H9 (cell line): ENCODE measurements around the gene SLC16A1. TPM values are rescaled to one million over a fixed set of nuclear protein-coding genes. Genes with fewer than 3 reads are reported as not detected.

ENCODE experiments used
- DNase-seq: peaks from one replicate; pipeline ENCODE4 v3.0.0-alpha.2; 2017
- H2AFZ ChIP-seq: one replicate; pipeline ENCODE4 v1.6.1; 2013; ENCODE audit warnings: mild to moderate bottlenecking, low read length, control low read depth, moderate library complexity
- H2AK5ac ChIP-seq: 2 replicates; pipeline ENCODE4 v1.6.1; 2013; ENCODE audit warnings: low read length, control low read depth, mixed read lengths; ENCODE audit not compliant: insufficient read length
- H2BK120ac ChIP-seq: one replicate; pipeline ENCODE4 v1.6.1; 2013; ENCODE audit warnings: low read depth, mild to moderate bottlenecking, low read length, control low read depth, inconsistent platforms; ENCODE audit not compliant: poor library complexity, severe bottlenecking
- H2BK12ac ChIP-seq: 2 replicates; pipeline ENCODE4 v1.6.1; 2013; ENCODE audit warnings: low read length, control low read depth, mixed read lengths, low read depth; ENCODE audit not compliant: insufficient read length
- H2BK15ac ChIP-seq: 2 replicates; pipeline ENCODE4 v1.6.1; 2013; ENCODE audit warnings: low read depth, low read length, control low read depth
- H2BK20ac ChIP-seq: one replicate; pipeline ENCODE4 v1.6.1; 2013; ENCODE audit warnings: low read depth, mild to moderate bottlenecking, low read length, control low read depth, inconsistent platforms; ENCODE audit not compliant: poor library complexity, severe bottlenecking
- H2BK5ac ChIP-seq: 2 replicates; pipeline ENCODE4 v1.6.1; 2013; ENCODE audit warnings: low read length, control low read depth, mixed read lengths; ENCODE audit not compliant: insufficient read length
- H3K14ac ChIP-seq: 2 replicates; pipeline ENCODE4 v1.6.1; 2013; ENCODE audit warnings: low read length, control low read depth; ENCODE audit not compliant: insufficient read depth
- H3K18ac ChIP-seq: 2 replicates; pipeline ENCODE4 v1.6.1; 2013; ENCODE audit warnings: low read depth, mild to moderate bottlenecking, mixed read lengths, low read length, control low read depth; ENCODE audit not compliant: insufficient read length
- H3K23ac ChIP-seq: 2 replicates; pipeline ENCODE4 v1.6.1; 2013; ENCODE audit warnings: low read length, control low read depth, mixed read lengths, low read depth; ENCODE audit not compliant: insufficient read length
- H3K23me2 ChIP-seq: 2 replicates; pipeline ENCODE4 v1.6.1; 2013; ENCODE audit warnings: low read depth, mild to moderate bottlenecking, mixed read lengths, low read length, control low read depth; ENCODE audit not compliant: insufficient read length, poor library complexity, severe bottlenecking
- H3K27ac ChIP-seq: 2 replicates; pipeline ENCODE4 v1.5.1; 2013; ENCODE audit warnings: low read length, control low read depth, mixed read lengths, low read depth; ENCODE audit not compliant: insufficient read length
- H3K27me3 ChIP-seq: 2 replicates; pipeline ENCODE4 v1.6.1; 2013; ENCODE audit warnings: low read length, control low read depth, inconsistent platforms; ENCODE audit not compliant: insufficient read depth
- H3K4ac ChIP-seq: 2 replicates; pipeline ENCODE4 v1.6.1; 2013; ENCODE audit warnings: low read depth, mild to moderate bottlenecking, control low read depth, inconsistent platforms, low read length, moderate library complexity
- H3K4me1 ChIP-seq: 2 replicates; pipeline ENCODE4 v1.6.1; 2013; ENCODE audit warnings: low read length, control low read depth, inconsistent platforms; ENCODE audit not compliant: insufficient read depth
- H3K4me2 ChIP-seq: 2 replicates; pipeline ENCODE4 v1.6.1; 2013; ENCODE audit warnings: low read length, control low read depth, mixed read lengths; ENCODE audit not compliant: insufficient read length, insufficient read depth
- H3K56ac ChIP-seq: 2 replicates; pipeline ENCODE4 v1.6.1; 2013; ENCODE audit warnings: low read depth, mild to moderate bottlenecking, mixed read lengths, low read length, control low read depth; ENCODE audit not compliant: insufficient read length
- H3K79me1 ChIP-seq: 2 replicates; pipeline ENCODE4 v1.6.1; 2013; ENCODE audit warnings: low read depth, mild to moderate bottlenecking, moderate library complexity, low read length, control low read depth, inconsistent platforms; ENCODE audit not compliant: insufficient read depth, poor library complexity, severe bottlenecking
- H3K79me2 ChIP-seq: 2 replicates; pipeline ENCODE4 v1.6.1; 2013; ENCODE audit warnings: low read length, control low read depth, inconsistent platforms; ENCODE audit not compliant: insufficient read depth
- H3K9ac ChIP-seq: 2 replicates; pipeline ENCODE4 v1.6.1; 2013; ENCODE audit warnings: low read length, control low read depth, mixed read lengths; ENCODE audit not compliant: insufficient read length; ENCODE audit errors: extremely low read depth
- H3K9me3 ChIP-seq: one replicate; pipeline ENCODE4 v1.6.1; 2013; ENCODE audit warnings: low read depth, low read length, inconsistent platforms; ENCODE audit not compliant: control insufficient read depth
- H3T11ph ChIP-seq: one replicate; pipeline ENCODE4 v1.6.1; 2013; ENCODE audit warnings: mild to moderate bottlenecking, low read length, control low read depth, inconsistent platforms
- H4K20me1 ChIP-seq: one replicate; pipeline ENCODE4 v1.6.1; 2013; ENCODE audit not compliant: control insufficient read depth, insufficient read length, insufficient read depth
- H4K5ac ChIP-seq: 2 replicates; pipeline ENCODE4 v1.6.1; 2013; ENCODE audit warnings: low read depth, mild to moderate bottlenecking, mixed read lengths, low read length, control low read depth; ENCODE audit not compliant: insufficient read length
- H4K8ac ChIP-seq: replicated peaks from 2 replicates; pipeline ENCODE4 v1.6.1; 2013; ENCODE audit warnings: low read length, control low read depth, mixed read lengths, low read depth; ENCODE audit not compliant: insufficient read length
- H4K91ac ChIP-seq: 2 replicates; pipeline ENCODE4 v1.6.1; 2013; ENCODE audit warnings: low read depth, mild to moderate bottlenecking, moderate library complexity, mixed read lengths, low read length, control low read depth; ENCODE audit not compliant: insufficient read length
- H3K27ac Mint-ChIP-seq, 3 experiments: 2 replicates in 2 of 3; 3 replicates in 1 of 3; pipeline ENCODE4 v1.8.0; 2020 to 2021; ENCODE audit warnings: mixed read lengths in 3 of 3, mild to moderate bottlenecking in 1 of 3, moderate library complexity in 1 of 3
- H3K27me3 Mint-ChIP-seq: 2 replicates; pipeline ENCODE4 v1.8.0; 2021; ENCODE audit warnings: low read depth, mild to moderate bottlenecking, moderate library complexity, mixed read lengths
- H3K36me3 Mint-ChIP-seq, 3 experiments: 2 replicates in 2 of 3; 3 replicates in 1 of 3; pipeline ENCODE4 v1.8.0; 2020 to 2021; ENCODE audit warnings: low read depth in 3 of 3, mixed read lengths in 3 of 3; ENCODE audit not compliant: insufficient read depth in 1 of 3
- H3K4me1 Mint-ChIP-seq, 2 experiments: 2 replicates each; pipeline ENCODE4 v1.8.0; 2020; ENCODE audit warnings: mixed read lengths in 2 of 2
- H3K4me3 Mint-ChIP-seq, 2 experiments: 2 replicates in 1 of 2; 3 replicates in 1 of 2; pipeline ENCODE4 v1.8.0; 2020 to 2021; ENCODE audit warnings: mild to moderate bottlenecking in 2 of 2, mixed read lengths in 2 of 2, moderate library complexity in 1 of 2
- H3K9me3 Mint-ChIP-seq, 2 experiments: 2 replicates in 1 of 2; 3 replicates in 1 of 2; pipeline ENCODE4 v1.8.0; 2020; ENCODE audit warnings: mild to moderate bottlenecking in 2 of 2, mixed read lengths in 2 of 2, moderate library complexity in 1 of 2
- WGBS: extraction: QIAGEN DNeasy Blood & Tissue Kit; methylation state at CpG from one replicate; pipeline ENCODE4 v1.1.7; 2013; ENCODE audit warnings: missing lambda C conversion rate, low lambda C conversion rate, mixed read lengths; ENCODE audit not compliant: insufficient read length; ENCODE audit errors: extremely low coverage; 5-methylcytosine and 5-hydroxymethylcytosine counted together
- total RNA-seq: library from RNA; stranded (reverse); gene quantifications from 2 replicates; pipeline ENCODE4 v1.2.1, GENCODE V29; 2021
- TF ChIP-seq, protein P1 (sequence below): fragments of 200-600 bp; sonication (generic); conservative IDR thresholded peaks from 3 replicates; pipeline ENCODE4 v1.8.0; 2021; ENCODE audit warnings: antibody characterized with exemption, mild to moderate bottlenecking

The SLC16A1 gene
- total RNA-seq, 1 experiment from 2014 or later: 381 TPM

- peaks cover 5% of the 10 kb centered on the region; the same call in 1 of the 2 replicates for H3K4me1 ChIP-seq
- no peaks in the 10 kb centered on the region for H3K9me3 ChIP-seq
- no peak overlapping the region for H2AK5ac ChIP-seq
- H3K36me3 Mint-ChIP-seq: peaks cover 5 to 18% (median 10%) of the 10 kb centered on the region in 3 experiments
- no peak overlapping the region for H3T11ph ChIP-seq
- no peak overlapping the region for H3K23ac ChIP-seq
- no peak overlapping the region for H2BK12ac ChIP-seq
- no peak overlapping the region for H3K4me2 ChIP-seq
- H4K91ac ChIP-seq: no peak overlapping the region
- no peak overlapping the region for H3K56ac ChIP-seq
- no peak overlapping the region for H4K8ac ChIP-seq
- H3K27me3 Mint-ChIP-seq: no peaks in the 10 kb centered on the region
- H3K14ac ChIP-seq: no peak overlapping the region
- H2BK120ac ChIP-seq: no peak overlapping the region
- H3K4ac ChIP-seq: no peak overlapping the region
- H3K9me3 Mint-ChIP-seq: peaks cover 13 to 19% of the 10 kb centered on the region in 2 experiments
- H2BK20ac ChIP-seq: no peak overlapping the region
- no peak overlapping the region for H2AFZ ChIP-seq
- peaks cover 24 to 32% of the 10 kb centered on the region in 2 experiments for H3K4me1 Mint-ChIP-seq
- H3K18ac ChIP-seq: no peak overlapping the region
- DNase-seq: no peak
- H3K23me2 ChIP-seq: no peaks in the 10 kb centered on the region
- H3K4me3 Mint-ChIP-seq: no peak overlapping the region
- no peak overlapping the region for H2BK5ac ChIP-seq
- H2BK15ac ChIP-seq: no peak overlapping the region
- no peak overlapping the region for H3K27ac Mint-ChIP-seq
- no peaks in the 10 kb centered on the region for H3K79me2 ChIP-seq
- TF ChIP-seq, protein P1, sequence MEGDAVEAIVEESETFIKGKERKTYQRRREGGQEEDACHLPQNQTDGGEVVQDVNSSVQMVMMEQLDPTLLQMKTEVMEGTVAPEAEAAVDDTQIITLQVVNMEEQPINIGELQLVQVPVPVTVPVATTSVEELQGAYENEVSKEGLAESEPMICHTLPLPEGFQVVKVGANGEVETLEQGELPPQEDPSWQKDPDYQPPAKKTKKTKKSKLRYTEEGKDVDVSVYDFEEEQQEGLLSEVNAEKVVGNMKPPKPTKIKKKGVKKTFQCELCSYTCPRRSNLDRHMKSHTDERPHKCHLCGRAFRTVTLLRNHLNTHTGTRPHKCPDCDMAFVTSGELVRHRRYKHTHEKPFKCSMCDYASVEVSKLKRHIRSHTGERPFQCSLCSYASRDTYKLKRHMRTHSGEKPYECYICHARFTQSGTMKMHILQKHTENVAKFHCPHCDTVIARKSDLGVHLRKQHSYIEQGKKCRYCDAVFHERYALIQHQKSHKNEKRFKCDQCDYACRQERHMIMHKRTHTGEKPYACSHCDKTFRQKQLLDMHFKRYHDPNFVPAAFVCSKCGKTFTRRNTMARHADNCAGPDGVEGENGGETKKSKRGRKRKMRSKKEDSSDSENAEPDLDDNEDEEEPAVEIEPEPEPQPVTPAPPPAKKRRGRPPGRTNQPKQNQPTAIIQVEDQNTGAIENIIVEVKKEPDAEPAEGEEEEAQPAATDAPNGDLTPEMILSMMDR: no peak
- no peak overlapping the region for H3K9ac ChIP-seq
- H4K5ac ChIP-seq: no peak overlapping the region
- no peaks in the 10 kb centered on the region for H3K27me3 ChIP-seq
- no peaks in the 10 kb centered on the region for H4K20me1 ChIP-seq
- no CpG with 5 or more reads among the region's 2 CpGs for WGBS
- H3K27ac ChIP-seq: no peak overlapping the region
- H3K79me1 ChIP-seq: no peaks in the 10 kb centered on the region
Observed at GRCh38 chr1:112901387-112901786, 54.6 kb downstream of the SLC16A1 start.
